H1 (cell line): ENCODE data around the gene SECISBP2L. TPM values are rescaled to one million over a fixed set of nuclear protein-coding genes. Genes with fewer than 3 reads are reported as not detected.

Experiments
- CTCF ChIA-PET: fragments of 300-600 bp; sonication (Branson Sonifier 250); formaldehyde crosslinking; loops from one replicate; lab custom pipeline; 2021; ENCODE audit not compliant: partially characterized antibody; lab: Charles Lee
- POLR2A ChIA-PET: fragments of 300-600 bp; sonication (Branson Sonifier 250); formaldehyde crosslinking; loops from one replicate; lab custom pipeline; 2021; ENCODE audit warnings: inconsistent platforms; ENCODE audit not compliant: partially characterized antibody; lab: Charles Lee
- DNase-seq, 2 experiments: peaks; one replicate each; pipeline versions ENCODE4 v3.0.0 to v3.0.0-alpha.2; 2010 to 2022; ENCODE audit warnings: low spot score in 2 of 2, low read depth in 1 of 2, mixed read lengths in 1 of 2
- FAIRE-seq: peaks from 2 replicates; lab custom pipeline; 2011; peaks lifted over from hg19 to GRCh38; lab: Jason Lieb, UNC
- H2AFZ ChIP-seq: 2 replicates; pipeline ENCODE4 v1.8.1; 2012; ENCODE audit warnings: low read length, inconsistent platforms
- H2AK5ac ChIP-seq: 2 replicates; pipeline ENCODE4 v1.6.1; 2013; ENCODE audit warnings: low read depth, low read length
- H2BK120ac ChIP-seq: replicated peaks from 2 replicates; pipeline ENCODE3; 2013; ENCODE audit warnings: low read depth, low read length, inconsistent platforms
- H2BK12ac ChIP-seq: 2 replicates; pipeline ENCODE4 v1.6.1; 2013; ENCODE audit warnings: low read depth, low read length
- H2BK15ac ChIP-seq: 2 replicates; pipeline ENCODE4 v1.6.1; 2013; ENCODE audit warnings: low read length
- H2BK20ac ChIP-seq: 2 replicates; pipeline ENCODE4 v1.6.1; 2013; ENCODE audit warnings: low read length
- H2BK5ac ChIP-seq: 2 replicates; pipeline ENCODE4 v1.6.1; 2013; ENCODE audit warnings: low read depth, low read length
- H3K14ac ChIP-seq: 2 replicates; pipeline ENCODE4 v1.6.1; 2013; ENCODE audit warnings: inconsistent platforms; ENCODE audit not compliant: insufficient read length
- H3K18ac ChIP-seq: 2 replicates; pipeline ENCODE4 v1.6.1; 2013; ENCODE audit warnings: low read length; ENCODE audit errors: extremely low read depth
- H3K23ac ChIP-seq: 2 replicates; pipeline ENCODE4 v1.6.1; 2013; ENCODE audit warnings: inconsistent platforms; ENCODE audit not compliant: insufficient read length
- H3K23me2 ChIP-seq: 2 replicates; pipeline ENCODE4 v1.6.1; 2013; ENCODE audit warnings: low read depth, low read length
- H3K27ac ChIP-seq: 2 replicates; pipeline ENCODE4 v1.6.1; 2011; ENCODE audit warnings: low read depth, low read length, inconsistent platforms
- H3K27me3 ChIP-seq, 4 experiments: replicated peaks in 1 of 4; 1 replicate in 1 of 4; 2 replicates in 3 of 4; pipeline versions ENCODE4 v1.6.1 to v1.8.1; 2011 to 2013; ENCODE audit warnings: low read length in 3 of 4, mild to moderate bottlenecking in 3 of 4, inconsistent platforms in 2 of 4, mixed read lengths in 2 of 4, moderate library complexity in 1 of 4; ENCODE audit not compliant: control insufficient read depth in 3 of 4, insufficient read depth in 3 of 4; ENCODE audit errors: extremely low read depth in 1 of 4
- H3K36me3 ChIP-seq, 4 experiments: 2 replicates each; pipeline versions ENCODE4 v1.6.1 to v1.8.1; 2011 to 2013; ENCODE audit warnings: mild to moderate bottlenecking in 4 of 4, low read length in 3 of 4, moderate library complexity in 2 of 4, control low read depth in 1 of 4, inconsistent platforms in 1 of 4; ENCODE audit not compliant: insufficient read depth in 4 of 4, control insufficient read depth in 2 of 4
- H3K4ac ChIP-seq: replicated peaks from 2 replicates; pipeline ENCODE3; 2013; ENCODE audit warnings: low read length, low read depth, mixed read lengths, inconsistent platforms; ENCODE audit not compliant: insufficient read length
- H3K4me1 ChIP-seq, 4 experiments: replicated peaks in 1 of 4; 1 replicate in 1 of 4; 2 replicates in 3 of 4; pipeline versions ENCODE4 v1.6.1 to v1.8.1; 2011 to 2013; ENCODE audit warnings: low read length in 3 of 4, inconsistent platforms in 2 of 4, mixed read lengths in 1 of 4; ENCODE audit not compliant: insufficient read depth in 4 of 4, control insufficient read depth in 3 of 4
- H3K4me2 ChIP-seq, 2 experiments: 2 replicates each; pipeline versions ENCODE4 v1.6.1 to v1.8.1; 2011 to 2013; ENCODE audit warnings: low read depth in 2 of 2, low read length in 2 of 2, control low read depth in 1 of 2, inconsistent platforms in 1 of 2, mild to moderate bottlenecking in 1 of 2; ENCODE audit not compliant: insufficient read depth in 1 of 2
- H3K4me3 ChIP-seq, 4 experiments: fragments of 200-600, 300-600 bp in 1 of 4; sonication (generic), shearing (Covaris generic), sonication (Bioruptor Twin) in 1 of 4; 2 replicates each; pipeline versions ENCODE4 v1.5.1 to v1.8.1; 2011 to 2016; ENCODE audit warnings: low read length in 4 of 4, low read depth in 3 of 4, control low read depth in 2 of 4, inconsistent platforms in 2 of 4, mild to moderate bottlenecking in 2 of 4, mixed read lengths in 1 of 4, moderate library complexity in 1 of 4; ENCODE audit not compliant: insufficient read depth in 2 of 4; ENCODE audit errors: extremely low read depth in 1 of 4
- H3K56ac ChIP-seq: replicated peaks from 2 replicates; pipeline ENCODE3; 2013; ENCODE audit warnings: low read depth, mild to moderate bottlenecking, mixed read lengths, low read length, inconsistent platforms; ENCODE audit not compliant: insufficient read length
- H3K79me1 ChIP-seq: 2 replicates; pipeline ENCODE4 v1.6.1; 2013; ENCODE audit warnings: low read depth, low read length, control low read depth
- H3K79me2 ChIP-seq, 2 experiments: 2 replicates each; pipeline versions ENCODE4 v1.6.1 to v1.8.1; 2012 to 2013; ENCODE audit warnings: low read length in 2 of 2, mild to moderate bottlenecking in 2 of 2, inconsistent platforms in 1 of 2; ENCODE audit not compliant: insufficient read depth in 2 of 2, control insufficient read depth in 1 of 2
- H3K9ac ChIP-seq, 4 experiments: replicated peaks in 1 of 4; 1 replicate in 1 of 4; 2 replicates in 3 of 4; pipeline versions ENCODE4 v1.6.1 to v1.8.1; 2011 to 2013; ENCODE audit warnings: low read depth in 3 of 4, low read length in 3 of 4, control low read depth in 2 of 4, mild to moderate bottlenecking in 2 of 4, moderate library complexity in 2 of 4, inconsistent platforms in 1 of 4; ENCODE audit errors: extremely low read depth in 1 of 4
- H3K9me3 ChIP-seq, 2 experiments: 2 replicates each; pipeline versions ENCODE4 v1.6.1 to v1.8.1; 2012 to 2013; ENCODE audit warnings: mild to moderate bottlenecking in 2 of 2, moderate library complexity in 2 of 2, control low read depth in 1 of 2, inconsistent platforms in 1 of 2, low read depth in 1 of 2, low read length in 1 of 2, mixed read lengths in 1 of 2; ENCODE audit not compliant: insufficient read depth in 2 of 2
- H4K20me1 ChIP-seq, 2 experiments: replicated peaks in 1 of 2; 2 replicates each; pipeline versions ENCODE3 to v1.8.1; 2011 to 2013; ENCODE audit warnings: inconsistent platforms in 2 of 2, low read length in 2 of 2, mild to moderate bottlenecking in 1 of 2; ENCODE audit not compliant: insufficient read depth in 2 of 2, control insufficient read depth in 1 of 2
- H4K5ac ChIP-seq: 2 replicates; pipeline ENCODE4 v1.6.1; 2013; ENCODE audit warnings: low read length, low read depth, mixed read lengths, inconsistent platforms; ENCODE audit not compliant: insufficient read length
- H4K8ac ChIP-seq: 2 replicates; pipeline ENCODE4 v1.8.0; 2013; ENCODE audit warnings: mild to moderate bottlenecking, moderate library complexity, low read length, inconsistent platforms; ENCODE audit not compliant: insufficient read depth; ENCODE audit errors: extremely low read depth
- H4K91ac ChIP-seq: replicated peaks from 2 replicates; pipeline ENCODE3; 2013; ENCODE audit warnings: low read length, mixed read lengths, inconsistent platforms; ENCODE audit not compliant: insufficient read length
- ASH2L ChIP-seq: fragments of 200-600, 300-600 bp; sonication (generic); IDR thresholded peaks from one replicate; pipeline ENCODE4 v1.7.1; 2017; ENCODE audit warnings: low read length
- BACH1 ChIP-seq: IDR thresholded peaks from 2 replicates; pipeline ENCODE4 v1.6.1; 2012; ENCODE audit warnings: low read length, improper control_type of control experiment
- BCL11A ChIP-seq, 2 experiments: IDR thresholded peaks; one replicate each; pipeline ENCODE4 v1.6.1; 2011; ENCODE audit warnings: low read depth in 2 of 2, low read length in 2 of 2, mild to moderate bottlenecking in 2 of 2
- BRCA1 ChIP-seq: IDR thresholded peaks from 2 replicates; pipeline ENCODE4 v1.6.1; 2012; ENCODE audit warnings: low read depth, low read length, improper control_type of control experiment
- CBX8 ChIP-seq: fragments of 300-800, 300-1000 bp; sonication (generic); IDR thresholded peaks from 2 replicates; pipeline ENCODE4 v1.7.1; 2016; ENCODE audit warnings: low read depth, low read length, borderline replicate concordance
- CHD1 ChIP-seq: IDR thresholded peaks from 2 replicates; pipeline ENCODE4 v1.6.1; 2012; ENCODE audit warnings: low read depth, low read length, improper control_type of control experiment
- EP300 ChIP-seq, 2 experiments: IDR thresholded peaks; 1 replicate in 1 of 2; 2 replicates in 1 of 2; pipeline ENCODE4 v1.6.1; 2011 to 2012; ENCODE audit warnings: low read depth in 2 of 2, low read length in 2 of 2, mild to moderate bottlenecking in 2 of 2, borderline replicate concordance in 1 of 2, inconsistent platforms in 1 of 2, moderate library complexity in 1 of 2
- HDAC2 ChIP-seq, 2 experiments: fragments of 300-600 bp in 1 of 2; sonication (generic) in 1 of 2; IDR thresholded peaks; 2 replicates each; pipeline ENCODE4 v1.6.1; 2011 to 2012; ENCODE audit warnings: low read depth in 2 of 2, low read length in 2 of 2, mild to moderate bottlenecking in 2 of 2, moderate library complexity in 2 of 2, borderline replicate concordance in 1 of 2, inconsistent platforms in 1 of 2
- JUND ChIP-seq: IDR thresholded peaks from 2 replicates; pipeline ENCODE4 v1.6.1; 2011; ENCODE audit warnings: mild to moderate bottlenecking, improper control_type of control experiment, low read length
- NANOG ChIP-seq: IDR thresholded peaks from 2 replicates; pipeline ENCODE4 v1.6.1; 2011; ENCODE audit warnings: low read length, low read depth, mild to moderate bottlenecking, inconsistent platforms; ENCODE audit not compliant: insufficient read depth, poor library complexity, severe bottlenecking
- RBBP5 ChIP-seq: IDR thresholded peaks from 2 replicates; pipeline ENCODE4 v1.7.1; 2012; ENCODE audit warnings: low read depth, mild to moderate bottlenecking, inconsistent platforms, low read length, moderate library complexity, borderline replicate concordance
- SIX5 ChIP-seq: IDR thresholded peaks from 2 replicates; pipeline ENCODE4 v1.6.1; 2011; ENCODE audit warnings: mild to moderate bottlenecking, low read depth, low read length
- SP4 ChIP-seq: IDR thresholded peaks from 2 replicates; pipeline ENCODE4 v1.6.1; 2012; ENCODE audit warnings: low read length, inconsistent platforms
- TCF12 ChIP-seq: IDR thresholded peaks from 2 replicates; pipeline ENCODE4 v1.6.1; 2011; ENCODE audit warnings: low read depth, mild to moderate bottlenecking, low read length
- TEAD4 ChIP-seq: IDR thresholded peaks from 2 replicates; pipeline ENCODE4 v1.6.1; 2012; ENCODE audit warnings: low read depth, low read length, inconsistent platforms, mixed read lengths
- YY1 ChIP-seq: IDR thresholded peaks from 2 replicates; pipeline ENCODE4 v1.6.1; 2011; ENCODE audit warnings: low read depth, mild to moderate bottlenecking, low read length
- ZNF274 ChIP-seq: IDR thresholded peaks from 2 replicates; pipeline ENCODE4 v1.7.0; 2012; ENCODE audit warnings: low read length, borderline replicate concordance; ENCODE audit errors: extremely low read depth
- polyA plus RNA-seq, 7 experiments: library from polyadenylated mRNA; depleted of rRNA in 3 of 7; stranded (reverse) in 5 of 7; unstranded in 2 of 7; fragments of >200 nt in 5 of 7; fragments of 200-250 nt in 2 of 7; gene quantifications; 1 replicate in 5 of 7; 2 replicates in 1 of 7; 4 replicates in 1 of 7; pipeline versions ENCODE4 v1.2.1 to v1.2.3, GENCODE V29; 2011 to 2013; ENCODE audit warnings: missing spikeins in 2 of 7, mixed read lengths in 2 of 7
- total RNA-seq: library from RNA; stranded (reverse); fragmentation: NEBNext Ultra II Directional; extraction: Animal tissue kit (Norgen Biotek cat#: 25700); gene quantifications from 2 replicates; pipeline ENCODE4 v1.2.1, GENCODE V29; 2021

Gene SECISBP2L
- total and polyA plus RNA-seq, 2 of the 8 experiments (the other 6 are each of a cell fraction or from before 2014, with no cell fraction given) = 7.6 to 22.8 TPM

- Histone ChIP-seq H3K23ac (no peak overlapping the region), H2AK5ac (no peak overlapping the region), H3K18ac (no peak overlapping the region), H3K36me3 (no peaks in the 10 kb centered on the region), H3K4me1 (peaks cover 0 to 10% (median 1%) of the 10 kb centered on the region in 4 experiments; a peak in 4 of 7 replicates), H4K8ac (no peak overlapping the region), H4K91ac (no peak overlapping the region), H3K23me2 (peaks cover 5% of the 10 kb centered on the region), H2BK15ac (no peak overlapping the region), H3K4me2 (no peak overlapping the region), H2BK12ac (no peak overlapping the region), H3K4ac (no peak overlapping the region), H3K27ac (no peak overlapping the region), H2BK120ac (no peak overlapping the region), H3K79me1 (no peaks in the 10 kb centered on the region), H2BK20ac (no peak overlapping the region), H2AFZ (no peak overlapping the region), H3K9ac (no peak overlapping the region), H3K27me3 (peaks cover 3 to 10% (median 9%) of the 10 kb centered on the region in 4 experiments), H3K9me3 (no peaks in the 10 kb centered on the region), H3K4me3 (no peak overlapping the region), H3K14ac (no peak overlapping the region), H4K5ac (no peak overlapping the region), H4K20me1 (no peaks in the 10 kb centered on the region), H3K79me2 (no peaks in the 10 kb centered on the region), H2BK5ac (no peak overlapping the region), H3K56ac (no peak overlapping the region)
- ChIA-PET POLR2A (no interaction called here), CTCF (interaction anchor here (0.8 to 6.2 kb wide), 2 partner anchors 19 to 106 kb away, joined by 3 to 59 read pairs; no protein-coding TSS in a partner anchor)
- no peak for FAIRE-seq
- DNase-seq = no peak
- TF ChIP-seq TCF12 (no peak), YY1 (no peak), EP300 (IDR thresholded peaks at IDR 0.05; ENCODE audit: borderline replicate concordance in 1 of 2, low read depth in 2 of 2, low read length in 2 of 2) (no peak), RBBP5 (no peak), JUND (no peak), TEAD4 (no peak), SIX5 (no peak), BCL11A (IDR thresholded peaks at IDR 0.05; ENCODE audit: low read depth in 2 of 2, low read length in 2 of 2) (no peak), NANOG (no peak), BRCA1 (no peak), CBX8 (no peak), CHD1 (no peak), SP4 (no peak), ASH2L (no peak), BACH1 (no peak), HDAC2 (IDR thresholded peaks at IDR 0.05; ENCODE audit: borderline replicate concordance in 1 of 2, low read depth in 2 of 2, low read length in 2 of 2) (no peak), ZNF274 (no peak)
Observed at GRCh38 chr15:48967336-48967735, 78.9 kb downstream of the SECISBP2L start.
